PC-3 (cell line): ENCODE measurements around the gene CEP68. TPM values are rescaled to one million over a fixed set of nuclear protein-coding genes. Genes with fewer than 3 reads are reported as not detected.

Source experiments
- ATAC-seq: fragments of 200-7000 bp; cut with Tn5 transposase; 2 replicates; pipeline ENCODE4 v1.9.1; 2020; ENCODE audit warnings: mild to moderate bottlenecking, moderate library complexity
- BruUV-seq: library from RNA; stranded (reverse); fragments of 400-500 nt; replicated peaks from 2 replicates; lab custom pipeline; 2021; lab: Mats Ljungman, UMichigan
- CTCF ChIA-PET: fragments of 300-600 bp; sonication (Branson Sonifier 250); formaldehyde crosslinking; loops from one replicate; lab custom pipeline; 2022; ENCODE audit warnings: antibody characterized with exemption; lab: Charles Lee
- POLR2A ChIA-PET: fragments of 300-600 bp; sonication (Branson Sonifier 250); formaldehyde crosslinking; loops from one replicate; lab custom pipeline; 2022; ENCODE audit warnings: antibody characterized with exemption; ENCODE audit not compliant: unreplicated experiment; lab: Charles Lee
- DNase-seq: peaks from one replicate; pipeline ENCODE4 v3.0.0-alpha.2; 2015
- H2AFZ ChIP-seq: fragments of 300-600 bp; sonication (generic); 2 replicates; pipeline ENCODE4 v1.6.0; 2016; ENCODE audit warnings: antibody characterized with exemption, low read length
- H3F3A ChIP-seq: fragments of 300-600 bp; sonication (generic); one replicate; pipeline ENCODE4 v1.6.0; 2017; ENCODE audit warnings: antibody characterized with exemption, low read length, control low read depth, mild to moderate bottlenecking; ENCODE audit not compliant: unreplicated experiment
- H3K27ac ChIP-seq: fragments of 300-600 bp; sonication (generic); 2 replicates; pipeline ENCODE4 v1.5.1; 2016; ENCODE audit warnings: mild to moderate bottlenecking, low read length
- H3K27me3 ChIP-seq: fragments of 300-600 bp; sonication (generic); 2 replicates; pipeline ENCODE4 v1.6.1; 2016; ENCODE audit warnings: low read length, mixed read lengths
- H3K36me3 ChIP-seq: fragments of 300-600 bp; sonication (generic); 2 replicates; pipeline ENCODE4 v1.6.1; 2016; ENCODE audit warnings: low read depth, mixed run types, low read length, mixed read lengths
- H3K4me1 ChIP-seq: fragments of 300-600 bp; sonication (generic); 2 replicates; pipeline ENCODE4 v1.5.1; 2016; ENCODE audit warnings: low read length; ENCODE audit not compliant: insufficient read depth
- H3K4me2 ChIP-seq: fragments of 300-600 bp; sonication (generic); 2 replicates; pipeline ENCODE4 v1.6.0; 2016; ENCODE audit warnings: low read length
- H3K4me3 ChIP-seq: fragments of 300-600 bp; sonication (generic); 2 replicates; pipeline ENCODE4 v1.5.1; 2016; ENCODE audit warnings: mild to moderate bottlenecking, low read length, mixed read lengths
- H3K79me2 ChIP-seq: fragments of 300-600 bp; sonication (generic); 2 replicates; pipeline ENCODE4 v1.6.1; 2017; ENCODE audit warnings: low read length, mixed read lengths
- H3K9ac ChIP-seq: fragments of 300-600 bp; sonication (generic); 2 replicates; pipeline ENCODE4 v1.6.0; 2016; ENCODE audit warnings: mild to moderate bottlenecking, low read length
- H3K9me2 ChIP-seq: fragments of 300-600 bp; sonication (generic); replicated peaks from 2 replicates; pipeline ENCODE4 v1.6.1; 2016; ENCODE audit warnings: mixed run types, low read length, mixed read lengths
- H3K9me3 ChIP-seq: fragments of 300-600 bp; sonication (generic); 2 replicates; pipeline ENCODE4 v1.6.1; 2016; ENCODE audit warnings: low read length, mixed read lengths
- H4K20me1 ChIP-seq: fragments of 300-600 bp; sonication (generic); 2 replicates; pipeline ENCODE4 v1.6.1; 2016; ENCODE audit warnings: low read length, mixed read lengths
- EZH2 ChIP-seq: fragments of 300-600 bp; sonication (generic); IDR thresholded peaks from one replicate; pipeline ENCODE4 v1.6.1; 2017; ENCODE audit warnings: antibody characterized with exemption, mild to moderate bottlenecking, low read length; ENCODE audit not compliant: unreplicated experiment
- EZH2phosphoT487 ChIP-seq: fragments of 300-600 bp; sonication (generic); IDR thresholded peaks from 2 replicates; pipeline ENCODE4 v1.6.1; 2018; ENCODE audit warnings: mild to moderate bottlenecking, antibody characterized with exemption, low read length, borderline replicate concordance
- intact Hi-C: fragments of 100-400 bp; cut with micrococcal nuclease; formaldehyde crosslinking; loops from 2 replicates; pipeline ENCODE4 v1.9.0; 2023
- total RNA-seq: library from RNA; depleted of rRNA; stranded (reverse); fragments of >200 nt; gene quantifications from 2 replicates; pipeline ENCODE4 v1.2.3, GENCODE V29; 2014
- TF ChIP-seq, protein P1 (sequence below): fragments of 300-600 bp; sonication (generic); conservative IDR thresholded peaks from 2 replicates; pipeline ENCODE4 v1.5.1; 2017; ENCODE audit warnings: antibody characterized with exemption, low read depth, mild to moderate bottlenecking, low read length

CEP68 gene
- total RNA-seq, 1 experiment from 2014 or later: 3.4 TPM

GRCh38 chr2:65061146-65061909 lies 5.1 kb downstream of the CEP68 start:
- H3K9me3 ChIP-seq: no peaks in the 10 kb centered on the region
- intact Hi-C loops: loop anchor here (5.0 to 10.0 kb wide), 2 partner anchors 203 to 376 kb away; no protein-coding TSS in a partner anchor
- H4K20me1 ChIP-seq: no peaks in the 10 kb centered on the region
- H3K9me2 ChIP-seq: no peaks in the 10 kb centered on the region
- H3K4me2 ChIP-seq: no peak overlapping the region
- H3K4me1 ChIP-seq: peaks cover 37% of the 10 kb centered on the region
- TF ChIP-seq EZH2: no peak
- CTCF ChIA-PET: no interaction called here
- H3K9ac ChIP-seq: no peak overlapping the region
- peaks cover 3% of the 10 kb centered on the region for H3F3A ChIP-seq
- H2AFZ ChIP-seq: no peak overlapping the region
- no peak for DNase-seq
- POLR2A ChIA-PET: no interaction called here
- H3K79me2 ChIP-seq: peaks cover 16% of the 10 kb centered on the region
- no peak for ATAC-seq
- no peak overlapping the region for H3K27ac ChIP-seq
- no TSS peak for BruUV-seq
- no peak overlapping the region for H3K4me3 ChIP-seq
- no peaks in the 10 kb centered on the region for H3K27me3 ChIP-seq
- H3K36me3 ChIP-seq: no peaks in the 10 kb centered on the region

DNA sequence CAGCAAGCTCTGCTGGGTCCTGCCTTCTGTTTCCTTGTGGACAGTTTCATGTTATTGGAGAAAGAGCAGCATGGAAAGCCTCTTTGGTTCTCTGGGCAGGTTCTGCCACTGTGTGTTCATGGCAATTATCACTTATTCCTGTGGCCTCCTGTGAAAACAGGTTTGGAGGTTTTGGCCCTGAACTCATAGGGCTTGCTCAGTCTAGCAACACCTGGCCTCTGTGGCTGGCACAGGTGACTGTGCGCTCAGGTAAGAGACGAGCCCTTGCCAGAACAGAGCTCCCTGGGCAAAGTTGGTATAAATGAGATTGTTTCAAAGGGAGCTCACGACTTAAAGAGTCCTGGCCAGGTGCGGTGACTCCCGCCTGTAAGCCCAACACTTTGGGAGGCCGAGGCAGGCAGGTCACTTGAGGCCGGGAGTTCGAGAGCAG lies 5.7 kb downstream of the CEP68 start:
- no TSS peak for BruUV-seq
- no peaks in the 10 kb centered on the region for H3K27me3 ChIP-seq
- POLR2A ChIA-PET: no interaction called here
- no peak overlapping the region for H3K4me3 ChIP-seq
- no peak overlapping the region for H3K9ac ChIP-seq
- intact Hi-C loops: loop anchor here (5.0 to 10.0 kb wide), 2 partner anchors 203 to 375 kb away; no protein-coding TSS in a partner anchor
- ATAC-seq (no peak), DNase-seq (no peak)
- no peak overlapping the region for H3K27ac ChIP-seq
- H3K36me3 ChIP-seq: no peaks in the 10 kb centered on the region
- H2AFZ ChIP-seq: no peak overlapping the region
- H3K4me2 ChIP-seq: no peak overlapping the region
- no peaks in the 10 kb centered on the region for H3K9me2 ChIP-seq
- peaks cover 36% of the 10 kb centered on the region for H3K4me1 ChIP-seq
- CTCF ChIA-PET: no interaction called here
- H4K20me1 ChIP-seq: no peaks in the 10 kb centered on the region
- TF ChIP-seq EZH2phosphoT487 (no peak), EZH2 (no peak)
- TF ChIP-seq, protein P1, sequence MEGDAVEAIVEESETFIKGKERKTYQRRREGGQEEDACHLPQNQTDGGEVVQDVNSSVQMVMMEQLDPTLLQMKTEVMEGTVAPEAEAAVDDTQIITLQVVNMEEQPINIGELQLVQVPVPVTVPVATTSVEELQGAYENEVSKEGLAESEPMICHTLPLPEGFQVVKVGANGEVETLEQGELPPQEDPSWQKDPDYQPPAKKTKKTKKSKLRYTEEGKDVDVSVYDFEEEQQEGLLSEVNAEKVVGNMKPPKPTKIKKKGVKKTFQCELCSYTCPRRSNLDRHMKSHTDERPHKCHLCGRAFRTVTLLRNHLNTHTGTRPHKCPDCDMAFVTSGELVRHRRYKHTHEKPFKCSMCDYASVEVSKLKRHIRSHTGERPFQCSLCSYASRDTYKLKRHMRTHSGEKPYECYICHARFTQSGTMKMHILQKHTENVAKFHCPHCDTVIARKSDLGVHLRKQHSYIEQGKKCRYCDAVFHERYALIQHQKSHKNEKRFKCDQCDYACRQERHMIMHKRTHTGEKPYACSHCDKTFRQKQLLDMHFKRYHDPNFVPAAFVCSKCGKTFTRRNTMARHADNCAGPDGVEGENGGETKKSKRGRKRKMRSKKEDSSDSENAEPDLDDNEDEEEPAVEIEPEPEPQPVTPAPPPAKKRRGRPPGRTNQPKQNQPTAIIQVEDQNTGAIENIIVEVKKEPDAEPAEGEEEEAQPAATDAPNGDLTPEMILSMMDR: no peak
- peaks cover 3% of the 10 kb centered on the region for H3F3A ChIP-seq
- no peaks in the 10 kb centered on the region for H3K9me3 ChIP-seq
- H3K79me2 ChIP-seq: peaks cover 16% of the 10 kb centered on the region

GRCh38 chr2:65062843-65063825 lies 6.9 kb downstream of the CEP68 start:
- no peak overlapping the region for H3K4me3 ChIP-seq
- ChIA-PET POLR2A (interaction anchor here (0.6 kb wide), 1 partner anchor 20 kb away, joined by 3 read pairs; no protein-coding TSS in a partner anchor), CTCF (no interaction called here)
- DNase-seq (no peak), ATAC-seq (no peak)
- H3K27ac ChIP-seq: no peak overlapping the region
- H3K4me1 ChIP-seq: peaks cover 25% of the 10 kb centered on the region
- no peaks in the 10 kb centered on the region for H3K27me3 ChIP-seq
- TF ChIP-seq EZH2phosphoT487: no peak
- TF ChIP-seq, protein P1: no peak
- no peaks in the 10 kb centered on the region for H4K20me1 ChIP-seq
- no peak overlapping the region for H3K9ac ChIP-seq
- H3F3A ChIP-seq: peaks cover 3% of the 10 kb centered on the region
- no peaks in the 10 kb centered on the region for H3K9me2 ChIP-seq
- peaks cover 12% of the 10 kb centered on the region for H3K79me2 ChIP-seq
- H2AFZ ChIP-seq: no peak overlapping the region
- no TSS peak for BruUV-seq
- no peak overlapping the region for H3K4me2 ChIP-seq
- H3K36me3 ChIP-seq: no peaks in the 10 kb centered on the region
- intact Hi-C loops: loop anchor here (5.0 to 10.0 kb wide), 2 partner anchors 202 to 374 kb away; no protein-coding TSS in a partner anchor
- H3K9me3 ChIP-seq: no peaks in the 10 kb centered on the region
